ENCODE results near the gene GAREM1.
"Not testable (repeated sequence)": the region's sequence is repeated elsewhere in the genome, so short reads cannot be mapped to it uniquely, and the experiment has no call there.

The GAREM1 gene

DNA sequence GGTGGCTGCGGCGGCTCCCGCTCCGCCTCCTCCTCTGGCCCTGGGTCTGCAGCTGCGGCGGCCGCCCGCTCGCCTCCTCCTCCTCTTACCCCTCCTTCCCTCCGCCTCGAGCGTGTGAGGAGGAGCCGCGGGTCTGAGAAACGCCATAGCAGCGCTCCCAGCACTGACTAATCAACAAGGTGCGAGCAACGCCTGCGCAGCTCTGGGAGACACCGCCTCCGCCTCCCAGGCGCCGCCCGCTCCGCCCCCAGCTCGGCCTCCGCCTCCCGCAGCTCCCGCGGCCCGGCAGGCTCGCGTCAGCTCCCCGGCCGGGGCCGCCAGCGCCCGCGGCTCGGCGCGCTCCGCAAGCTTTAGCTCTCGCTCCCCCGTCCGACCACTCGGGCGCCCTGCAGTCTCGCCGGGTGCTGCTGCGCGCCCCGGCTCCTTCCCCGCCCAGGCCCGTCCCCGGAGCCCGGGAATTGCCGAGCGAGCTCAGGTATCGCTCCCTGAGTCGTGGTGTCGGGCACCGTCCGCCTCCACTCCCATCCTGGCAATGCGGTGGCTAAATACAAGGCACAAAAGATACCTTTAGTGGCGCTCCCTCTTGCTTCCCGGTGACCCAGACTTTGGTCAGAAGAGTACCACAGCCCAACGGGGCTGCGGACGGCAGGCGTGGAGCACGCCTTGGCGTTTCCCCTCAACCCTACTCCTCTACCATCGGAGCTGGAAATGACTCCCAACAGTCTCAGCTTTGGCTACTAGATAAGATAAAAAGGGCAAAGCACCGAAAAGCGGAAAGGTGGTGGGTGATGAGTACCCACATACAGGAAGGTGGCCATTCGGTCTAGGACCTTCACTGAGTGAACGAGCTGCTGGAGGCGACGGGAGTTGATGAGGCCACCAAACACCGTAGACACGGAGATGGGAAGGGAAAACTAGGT is at the start of gene GAREM1:
Gene GAREM1, minus strand, starts transcription at position 169 of the 920 bp plus-strand sequence. CDS start 454 bp downstream, outside the sequence.
- peak; percentile 59 for TF ChIP-seq CTCF (IDR thresholded peaks at IDR 0.05; ENCODE audit: borderline replicate concordance, insufficient read depth, low read depth, low read length)
- peak within 1 kb of the TSS; percentile 38 for H3K4me3 ChIP-seq (ENCODE audit: low read depth, low read length)

- no peak overlapping the region for H3K4me3 ChIP-seq (ENCODE audit: low read depth, low read length)
- no peak for TF ChIP-seq CTCF (IDR thresholded peaks at IDR 0.05; ENCODE audit: borderline replicate concordance, insufficient read depth, low read depth, low read length)
Observed at GRCh38 chr18:32511147-32511546, 40.5 kb upstream of the GAREM1 start.

- no peak for TF ChIP-seq CTCF (IDR thresholded peaks at IDR 0.05; ENCODE audit: borderline replicate concordance, insufficient read depth, low read depth, low read length)
Observed at GRCh38 chr18:32509111-32509510, 38.4 kb upstream of the GAREM1 start.

DNA sequence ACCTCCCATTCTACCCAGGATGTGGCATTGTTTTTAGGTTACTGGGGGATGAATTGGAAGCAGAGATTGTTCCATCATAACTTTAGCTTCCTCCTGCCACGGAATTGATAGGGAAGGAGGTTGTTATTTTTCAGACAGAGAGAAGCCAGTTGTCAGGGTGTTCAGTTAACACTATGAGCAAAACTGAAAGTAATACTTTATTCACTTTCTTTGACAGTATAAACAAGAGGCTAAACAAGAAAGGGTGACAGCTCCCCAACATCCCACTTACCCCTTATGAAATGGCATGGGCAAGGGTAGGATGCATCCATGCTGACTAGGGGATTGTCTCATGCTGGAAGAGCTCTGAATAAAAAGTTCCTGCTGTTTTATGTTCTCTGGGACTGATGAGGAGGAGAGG is 36.4 kb upstream of the GAREM1 start:
- H3K4me3 ChIP-seq (ENCODE audit: low read depth, low read length): no peak overlapping the region
- no peak for TF ChIP-seq CTCF (IDR thresholded peaks at IDR 0.05; ENCODE audit: borderline replicate concordance, insufficient read depth, low read depth, low read length)

More at GRCh38 chr18:32509111-32509510, 38.4 kb upstream of the GAREM1 start:
- H3K4me3 ChIP-seq (ENCODE audit: low read depth, low read length): no peak overlapping the region

GRCh38 chr18:32502014-32502413 is 31.3 kb upstream of the GAREM1 start:
- no peak overlapping the region for H3K4me3 ChIP-seq (ENCODE audit: low read depth, low read length)
- no peak for TF ChIP-seq CTCF (IDR thresholded peaks at IDR 0.05; ENCODE audit: borderline replicate concordance, insufficient read depth, low read depth, low read length)

- not testable (repeated sequence) for H3K4me3 ChIP-seq (ENCODE audit: low read depth, low read length)
Observed at GRCh38 chr18:32501242-32501641, 30.6 kb upstream of the GAREM1 start.

DNA sequence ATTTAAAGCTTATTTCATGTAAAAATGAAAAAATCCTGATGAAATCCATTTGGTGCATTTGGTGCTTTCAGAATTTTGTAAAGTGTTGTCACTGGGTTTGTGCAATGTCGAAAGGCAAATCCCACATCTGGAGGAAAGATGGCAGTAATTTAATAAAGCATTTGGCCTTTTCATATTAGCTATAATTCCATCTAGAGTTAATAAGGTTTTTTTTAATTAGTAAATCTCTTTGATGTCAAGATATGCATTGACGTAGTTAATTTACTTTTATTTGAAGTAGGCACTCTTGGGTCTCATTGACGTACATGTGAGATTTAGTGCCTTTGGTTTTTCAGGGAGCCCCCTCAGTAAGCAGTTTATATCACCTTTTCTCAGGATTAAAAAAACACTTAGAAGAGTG is 12.3 kb upstream of the GAREM1 start:
- no peak for TF ChIP-seq CTCF (IDR thresholded peaks at IDR 0.05; ENCODE audit: borderline replicate concordance, insufficient read depth, low read depth, low read length)
- no peak overlapping the region for H3K4me3 ChIP-seq (ENCODE audit: low read depth, low read length)
